Endodermal cell (in vitro differentiated cells): Measurements from ENCODE around the gene RAB3C. TPM values are rescaled to one million over a fixed set of nuclear protein-coding genes. Genes with fewer than 3 reads are reported as not detected.

ENCODE experiments used
- DNase-seq: peaks from one replicate; pipeline ENCODE4 v3.0.0-alpha.2; 2017
- H3K27ac ChIP-seq: 2 replicates; pipeline ENCODE4 v1.5.1; 2013; ENCODE audit warnings: mild to moderate bottlenecking, low read depth, low read length, moderate library complexity
- H3K27me3 ChIP-seq: 2 replicates; pipeline ENCODE4 v1.6.1; 2013; ENCODE audit warnings: mild to moderate bottlenecking, low read length, moderate library complexity; ENCODE audit not compliant: insufficient read depth, control insufficient read depth, poor library complexity, severe bottlenecking
- H3K36me3 ChIP-seq: 2 replicates; pipeline ENCODE4 v1.7.0; 2013; ENCODE audit warnings: mild to moderate bottlenecking, low read length, moderate library complexity; ENCODE audit not compliant: control insufficient read depth, insufficient read depth
- H3K4me1 ChIP-seq: one replicate; pipeline ENCODE4 v1.7.0; 2013; ENCODE audit warnings: low read length; ENCODE audit not compliant: control insufficient read depth, insufficient read depth
- H3K4me3 ChIP-seq: 2 replicates; pipeline ENCODE4 v1.5.1; 2013; ENCODE audit warnings: mild to moderate bottlenecking, low read length, moderate library complexity
- H3K9ac ChIP-seq: 2 replicates; pipeline ENCODE4 v1.6.1; 2013; ENCODE audit warnings: mild to moderate bottlenecking, low read length, moderate library complexity; ENCODE audit not compliant: poor library complexity, severe bottlenecking; ENCODE audit errors: extremely low read depth
- H3K9me3 ChIP-seq: 2 replicates; pipeline ENCODE4 v1.6.1; 2013; ENCODE audit warnings: mild to moderate bottlenecking, low read length, moderate library complexity; ENCODE audit not compliant: control insufficient read depth
- H3K27ac Mint-ChIP-seq: 2 replicates; pipeline ENCODE4 v1.8.0; 2020; ENCODE audit warnings: mixed read lengths
- H3K27me3 Mint-ChIP-seq: 2 replicates; pipeline ENCODE4 v1.8.0; 2021; ENCODE audit warnings: mild to moderate bottlenecking, mixed read lengths; ENCODE audit not compliant: insufficient read depth
- H3K36me3 Mint-ChIP-seq: 2 replicates; pipeline ENCODE4 v1.8.0; 2020; ENCODE audit warnings: low read depth, mixed read lengths
- H3K4me1 Mint-ChIP-seq: 2 replicates; pipeline ENCODE4 v1.8.0; 2020; ENCODE audit warnings: mixed read lengths
- H3K4me3 Mint-ChIP-seq: 2 replicates; pipeline ENCODE4 v1.8.0; 2020; ENCODE audit warnings: mild to moderate bottlenecking, moderate library complexity, mixed read lengths
- H3K9me3 Mint-ChIP-seq: 2 replicates; pipeline ENCODE4 v1.8.0; 2020; ENCODE audit warnings: mild to moderate bottlenecking, mixed read lengths
- WGBS, 2 experiments: methylation state at CpG; one replicate each; pipeline versions ENCODE4 v1.1.5 to v1.1.7; 2013; ENCODE audit warnings: missing lambda C conversion rate in 2 of 2, mixed read lengths in 1 of 2; ENCODE audit not compliant: insufficient coverage in 1 of 2, insufficient read length in 1 of 2; 5-methylcytosine and 5-hydroxymethylcytosine counted together
- total RNA-seq, 2 donors: library from RNA; stranded (reverse); fragmentation: NEBNext Ultra II Directional in 1 of 2; extraction: Animal tissue kit (Norgen Biotek cat#: 25700) in 1 of 2; gene quantifications; 2 replicates in 1 of 2; 3 replicates in 1 of 2; pipeline ENCODE4 v1.2.1, GENCODE V29; 2021
- TF ChIP-seq, protein P1 (sequence below): fragments of 200-600 bp; sonication (generic); conservative IDR thresholded peaks from 2 replicates; pipeline ENCODE4 v1.5.0; 2021; ENCODE audit warnings: antibody characterized with exemption, mild to moderate bottlenecking

The RAB3C gene
- total RNA-seq, 2 donors from 2014 or later = 5.8 to 15.1 TPM

GRCh38 chr5:58893551-58893950 is 310.7 kb downstream of the RAB3C start:
- WGBS, 2 experiments = 96 to 100% methylated on average over 1 of the region's 1 CpG
- DNase-seq = no peak
- Histone ChIP-seq H3K4me1 (peaks cover 12% of the 10 kb centered on the region), H3K9me3 (no peaks in the 10 kb centered on the region), H3K27me3 (no peaks in the 10 kb centered on the region), H3K27ac (no peak overlapping the region), H3K9ac (no peak overlapping the region), H3K4me3 (peak overlapping the region; percentile 35), H3K36me3 (no peaks in the 10 kb centered on the region)
- H3K27me3 Mint-ChIP-seq = no peaks in the 10 kb centered on the region
- no peaks in the 10 kb centered on the region for H3K9me3 Mint-ChIP-seq
- H3K4me3 Mint-ChIP-seq = no peak overlapping the region
- H3K36me3 Mint-ChIP-seq = no peaks in the 10 kb centered on the region
- peaks cover 31% of the 10 kb centered on the region for H3K4me1 Mint-ChIP-seq
- no peak overlapping the region for H3K27ac Mint-ChIP-seq
- TF ChIP-seq, protein P1, sequence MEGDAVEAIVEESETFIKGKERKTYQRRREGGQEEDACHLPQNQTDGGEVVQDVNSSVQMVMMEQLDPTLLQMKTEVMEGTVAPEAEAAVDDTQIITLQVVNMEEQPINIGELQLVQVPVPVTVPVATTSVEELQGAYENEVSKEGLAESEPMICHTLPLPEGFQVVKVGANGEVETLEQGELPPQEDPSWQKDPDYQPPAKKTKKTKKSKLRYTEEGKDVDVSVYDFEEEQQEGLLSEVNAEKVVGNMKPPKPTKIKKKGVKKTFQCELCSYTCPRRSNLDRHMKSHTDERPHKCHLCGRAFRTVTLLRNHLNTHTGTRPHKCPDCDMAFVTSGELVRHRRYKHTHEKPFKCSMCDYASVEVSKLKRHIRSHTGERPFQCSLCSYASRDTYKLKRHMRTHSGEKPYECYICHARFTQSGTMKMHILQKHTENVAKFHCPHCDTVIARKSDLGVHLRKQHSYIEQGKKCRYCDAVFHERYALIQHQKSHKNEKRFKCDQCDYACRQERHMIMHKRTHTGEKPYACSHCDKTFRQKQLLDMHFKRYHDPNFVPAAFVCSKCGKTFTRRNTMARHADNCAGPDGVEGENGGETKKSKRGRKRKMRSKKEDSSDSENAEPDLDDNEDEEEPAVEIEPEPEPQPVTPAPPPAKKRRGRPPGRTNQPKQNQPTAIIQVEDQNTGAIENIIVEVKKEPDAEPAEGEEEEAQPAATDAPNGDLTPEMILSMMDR = no peak

- WGBS, 2 experiments = 88 to 100% methylated on average over 1 to 4 of the region's 4 CpGs
- TF ChIP-seq, protein P1 = no peak
- Histone ChIP-seq H3K27me3 (no peaks in the 10 kb centered on the region), H3K9me3 (no peaks in the 10 kb centered on the region), H3K9ac (no peak overlapping the region), H3K36me3 (no peaks in the 10 kb centered on the region), H3K4me3 (no peak overlapping the region), H3K27ac (no peak overlapping the region), H3K4me1 (peaks cover 15% of the 10 kb centered on the region)
- Mint-ChIP-seq H3K27ac (peak overlapping the region; percentile 90), H3K9me3 (no peaks in the 10 kb centered on the region), H3K36me3 (no peaks in the 10 kb centered on the region), H3K27me3 (no peaks in the 10 kb centered on the region), H3K4me1 (peaks cover 31% of the 10 kb centered on the region), H3K4me3 (no peak overlapping the region)
- DNase-seq = no peak
Measured at GRCh38 chr5:58898006-58898405, 315.1 kb downstream of the RAB3C start.

DNA sequence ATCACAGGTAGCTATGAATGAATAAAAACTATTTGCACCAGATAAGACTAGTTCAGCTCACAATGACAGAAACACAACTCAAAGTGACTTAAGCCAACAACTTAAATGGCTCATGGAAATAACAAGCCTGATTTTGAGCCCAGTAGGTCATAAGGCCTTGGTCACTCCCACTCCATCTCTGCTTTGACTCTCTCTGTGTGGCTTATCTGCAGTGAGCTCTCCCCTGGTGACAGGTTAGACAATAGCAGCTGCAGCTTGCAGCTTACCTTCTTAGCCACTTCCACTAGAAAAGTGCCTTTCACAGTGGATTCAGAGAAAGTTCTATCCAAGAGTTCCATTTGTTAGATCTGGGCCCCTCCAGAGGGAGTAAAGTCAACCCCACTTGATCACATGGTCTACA is 315.7 kb downstream of the RAB3C start:
- TF ChIP-seq, protein P1 = peak; percentile 65
- Histone ChIP-seq H3K27ac (no peak overlapping the region), H3K9me3 (no peaks in the 10 kb centered on the region), H3K36me3 (no peaks in the 10 kb centered on the region), H3K9ac (no peak overlapping the region), H3K4me3 (peak overlapping the region; percentile 7), H3K27me3 (no peaks in the 10 kb centered on the region), H3K4me1 (peaks cover 12% of the 10 kb centered on the region)
- Mint-ChIP-seq H3K27me3 (no peaks in the 10 kb centered on the region), H3K4me1 (peaks cover 31% of the 10 kb centered on the region), H3K27ac (peak overlapping the region; percentile 90), H3K36me3 (peaks cover 3% of the 10 kb centered on the region), H3K4me3 (no peak overlapping the region), H3K9me3 (no peaks in the 10 kb centered on the region)
- peak; percentile 66 for DNase-seq
